ENCODE data around the gene CDC20B. TPM values are rescaled to one million over a fixed set of nuclear protein-coding genes. Genes with fewer than 3 reads are reported as not detected.

Gene CDC20B
- total RNA-seq, 1 experiment from 2014 or later: not detected

DNA sequence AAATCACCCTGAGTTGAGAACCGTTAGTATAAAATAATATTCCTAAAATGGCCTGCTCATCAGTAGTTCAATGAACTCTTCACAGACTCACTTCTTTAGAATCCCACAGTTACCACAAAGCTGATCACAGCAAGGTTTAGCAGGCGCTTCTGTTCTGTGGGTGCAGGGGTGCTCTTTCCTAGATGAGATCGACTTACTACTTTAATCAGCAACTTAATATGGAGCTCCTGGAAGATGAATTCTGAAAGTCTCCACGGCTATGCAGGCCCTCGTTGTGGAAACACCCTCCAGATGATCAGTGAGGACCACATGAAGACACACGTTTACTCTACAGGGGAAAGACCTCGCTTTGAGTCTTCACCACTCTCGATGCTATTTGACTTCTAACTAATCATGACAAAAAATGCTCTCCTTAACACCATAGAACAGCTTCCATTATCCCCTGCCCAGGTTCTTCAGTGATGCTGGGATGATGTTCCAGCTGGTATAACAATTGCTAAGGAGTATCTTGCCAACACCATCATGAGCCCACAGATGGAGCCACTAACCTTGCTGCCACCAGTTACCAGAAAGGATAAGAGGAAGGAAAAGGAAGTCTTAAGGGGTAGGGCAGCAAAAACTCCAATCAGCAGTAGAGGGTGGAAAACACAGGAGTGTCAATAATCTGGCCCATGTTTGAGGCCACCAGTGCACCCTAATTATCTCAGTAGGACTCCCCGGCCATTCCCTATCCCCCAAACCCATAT, 30.9 kb downstream of the CDC20B start:
- intact Hi-C loops (cut with micrococcal nuclease): loop anchor here (10.0 kb wide), 1 partner anchor 897 kb away; no protein-coding TSS in a partner anchor
- no peak overlapping the region for H3K27ac ChIP-seq (ENCODE audit: low read depth, low read length)
- ChIA-PET CTCF (interaction anchor here (1.1 to 1.3 kb wide), 3 partner anchors 197 to 238 kb away, joined by 3 to 5 read pairs (median 3); no protein-coding TSS in a partner anchor), RAD21 (ENCODE audit: low non-redundant PET in 1 of 2, low total read pairs in 2 of 2, uncharacterized antibody in 2 of 2, unreplicated experiment in 2 of 2) (no interaction called here), POLR2A (no interaction called here)
- no peaks in the 10 kb centered on the region for H3K9me3 ChIP-seq (ENCODE audit: control insufficient read depth in 1 of 2, insufficient read depth in 1 of 2, low read depth in 1 of 2, low read length in 2 of 2)
- H3K9ac ChIP-seq (ENCODE audit: low read length): no peak overlapping the region
- ATAC-seq (no peak), DNase-seq (ENCODE audit: low read depth, low spot score) (no peak)
- H3K4me1 ChIP-seq (ENCODE audit: control insufficient read depth in 1 of 2, insufficient read depth in 2 of 2, low read length in 2 of 2): peaks cover 0 to 7% of the 10 kb centered on the region in 2 experiments; a peak in 2 of 4 replicates
- no peaks in the 10 kb centered on the region for H3K79me2 ChIP-seq (ENCODE audit: insufficient read depth, low read length)
- H3K27me3 ChIP-seq (ENCODE audit: insufficient read depth, low read length): peaks cover 18% of the 10 kb centered on the region
- no TSS peak for BruUV-seq (replicated peaks)
- H4K20me1 ChIP-seq (ENCODE audit: insufficient read depth): no peaks in the 10 kb centered on the region
- TF ChIP-seq SP1 (IDR thresholded peaks at IDR 0.05; ENCODE audit: low read depth) (no peak), JUND (IDR thresholded peaks at IDR 0.05) (no peak), EGR1 (IDR thresholded peaks at IDR 0.05; ENCODE audit: low read depth) (no peak), TCF7L2 (IDR thresholded peaks at IDR 0.05; ENCODE audit: borderline replicate concordance, extremely low read depth, insufficient read depth, insufficient read length) (no peak), ZFX (IDR thresholded peaks at IDR 0.05) (no peak), POLR2A (IDR thresholded peaks at IDR 0.05; ENCODE audit: borderline replicate concordance, extremely low read depth, insufficient read depth, insufficient read length) (no peak)
- TF ChIP-seq, protein P1, sequence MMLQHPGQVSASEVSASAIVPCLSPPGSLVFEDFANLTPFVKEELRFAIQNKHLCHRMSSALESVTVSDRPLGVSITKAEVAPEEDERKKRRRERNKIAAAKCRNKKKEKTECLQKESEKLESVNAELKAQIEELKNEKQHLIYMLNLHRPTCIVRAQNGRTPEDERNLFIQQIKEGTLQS (IDR thresholded peaks at IDR 0.05): no peak
- TF ChIP-seq, protein P2, sequence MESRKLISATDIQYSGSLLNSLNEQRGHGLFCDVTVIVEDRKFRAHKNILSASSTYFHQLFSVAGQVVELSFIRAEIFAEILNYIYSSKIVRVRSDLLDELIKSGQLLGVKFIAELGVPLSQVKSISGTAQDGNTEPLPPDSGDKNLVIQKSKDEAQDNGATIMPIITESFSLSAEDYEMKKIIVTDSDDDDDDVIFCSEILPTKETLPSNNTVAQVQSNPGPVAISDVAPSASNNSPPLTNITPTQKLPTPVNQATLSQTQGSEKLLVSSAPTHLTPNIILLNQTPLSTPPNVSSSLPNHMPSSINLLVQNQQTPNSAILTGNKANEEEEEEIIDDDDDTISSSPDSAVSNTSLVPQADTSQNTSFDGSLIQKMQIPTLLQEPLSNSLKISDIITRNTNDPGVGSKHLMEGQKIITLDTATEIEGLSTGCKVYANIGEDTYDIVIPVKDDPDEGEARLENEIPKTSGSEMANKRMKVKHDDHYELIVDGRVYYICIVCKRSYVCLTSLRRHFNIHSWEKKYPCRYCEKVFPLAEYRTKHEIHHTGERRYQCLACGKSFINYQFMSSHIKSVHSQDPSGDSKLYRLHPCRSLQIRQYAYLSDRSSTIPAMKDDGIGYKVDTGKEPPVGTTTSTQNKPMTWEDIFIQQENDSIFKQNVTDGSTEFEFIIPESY (IDR thresholded peaks at IDR 0.05; ENCODE audit: extremely low read depth, insufficient replicate concordance, low read length): no peak
- no peak overlapping the region for H2AFZ ChIP-seq (ENCODE audit: low read depth, low read length, poor library complexity, severe bottlenecking)
- H3K4me3 ChIP-seq (replicated peaks in 1 of 2; ENCODE audit: low read depth in 1 of 2, low read length in 2 of 2): no peak overlapping the region
- H3K4me2 ChIP-seq (ENCODE audit: low read length): no peak overlapping the region
- no peaks in the 10 kb centered on the region for H3K36me3 ChIP-seq (ENCODE audit: control insufficient read depth in 1 of 2, insufficient read depth in 2 of 2, low read length in 2 of 2)
- no peaks in the 10 kb centered on the region for H3K9me2 ChIP-seq (ENCODE audit: insufficient read depth)
